Upper lobe of left lung (tissue), 6 donors: ENCODE results near the gene SARNP. TPM values are rescaled to one million over a fixed set of nuclear protein-coding genes. Genes with fewer than 3 reads are reported as not detected.
A peak's percentile ranks its signal among the peaks of the same experiment; 100 is the strongest.

Experiments
- ATAC-seq, 2 donors: fragments of 200-7000 bp; cut with Tn5 transposase; one replicate each; pipeline ENCODE4 v1.9.1; 2022; ENCODE audit warnings: mild to moderate bottlenecking in 2 of 2, moderate library complexity in 2 of 2; ENCODE audit not compliant: low FRiP score in 2 of 2
- DNase-seq, 2 donors: peaks; one replicate each; pipeline ENCODE4 v3.0.0-alpha.2; 2019 to 2020
- H3K27ac ChIP-seq, 4 donors: fragments of 200-600 bp; sonication (generic); one replicate each; pipeline ENCODE4 v1.5.1; 2016 to 2019
- H3K27me3 ChIP-seq, 4 donors: fragments of 200-600 bp; sonication (generic); one replicate each; pipeline ENCODE4 v1.5.1; 2017 to 2019
- H3K36me3 ChIP-seq, 4 donors: fragments of 200-600 bp; sonication (generic); one replicate each; pipeline ENCODE4 v1.5.1; 2016 to 2019
- H3K4me1 ChIP-seq, 4 donors: fragments of 200-600 bp; sonication (generic); one replicate each; pipeline ENCODE4 v1.5.1; 2018 to 2019
- H3K4me3 ChIP-seq, 4 donors: fragments of 200-600 bp; sonication (generic); one replicate each; pipeline ENCODE4 v1.5.1; 2017 to 2019; ENCODE audit warnings: mild to moderate bottlenecking in 2 of 4, moderate library complexity in 1 of 4
- H3K9me3 ChIP-seq, 4 donors: fragments of 200-600 bp; sonication (generic); one replicate each; pipeline ENCODE4 v1.5.1; 2018 to 2019
- CTCF ChIP-seq, 6 experiments: fragments of 450-650 bp in 4 of 6; fragments of 200-600 bp in 2 of 6; sonication (generic) in 2 of 6; IDR thresholded peaks; one replicate each; pipeline ENCODE4 v1.5.1; 2016 to 2019; ENCODE audit warnings: antibody characterized with exemption in 6 of 6
- EP300 ChIP-seq, 4 donors: sonication (generic); formaldehyde crosslinking; IDR thresholded peaks; one replicate each; pipeline ENCODE4 v1.5.1; 2017; ENCODE audit warnings: antibody characterized with exemption in 4 of 4, control low read depth in 2 of 4
- POLR2A ChIP-seq, 4 donors: fragments of 450-650 bp; IDR thresholded peaks; one replicate each; pipeline ENCODE4 v1.5.1; 2016 to 2017; ENCODE audit warnings: antibody characterized with exemption in 4 of 4, mild to moderate bottlenecking in 2 of 4
- POLR2AphosphoS5 ChIP-seq, 2 donors: sonication (generic); formaldehyde crosslinking; IDR thresholded peaks; one replicate each; pipeline ENCODE4 v1.5.1; 2017; ENCODE audit warnings: antibody characterized with exemption in 2 of 2
- WGBS, 2 donors: methylation state at CpG; one replicate each; pipeline ENCODE4 v1.1.5; 2017 to 2018; 5-methylcytosine and 5-hydroxymethylcytosine counted together
- total RNA-seq, 6 donors: library from RNA; depleted of rRNA in 4 of 6; stranded (reverse); fragments of >200 nt in 4 of 6; gene quantifications; one replicate each; pipeline versions ENCODE4 v1.1.0 to v1.2.1, GENCODE V29; 2016 to 2021
- donor health status: DM: no; HTN: no; CAD: no; lungs with moderate emphysema.
- donor health status: DM: no; HTN: yes; CAD: no; lungs with severe emphysema.

The SARNP gene
- total RNA-seq, 6 donors from 2014 or later, result 39.1 to 69.3 (median 54.9) TPM

DNA sequence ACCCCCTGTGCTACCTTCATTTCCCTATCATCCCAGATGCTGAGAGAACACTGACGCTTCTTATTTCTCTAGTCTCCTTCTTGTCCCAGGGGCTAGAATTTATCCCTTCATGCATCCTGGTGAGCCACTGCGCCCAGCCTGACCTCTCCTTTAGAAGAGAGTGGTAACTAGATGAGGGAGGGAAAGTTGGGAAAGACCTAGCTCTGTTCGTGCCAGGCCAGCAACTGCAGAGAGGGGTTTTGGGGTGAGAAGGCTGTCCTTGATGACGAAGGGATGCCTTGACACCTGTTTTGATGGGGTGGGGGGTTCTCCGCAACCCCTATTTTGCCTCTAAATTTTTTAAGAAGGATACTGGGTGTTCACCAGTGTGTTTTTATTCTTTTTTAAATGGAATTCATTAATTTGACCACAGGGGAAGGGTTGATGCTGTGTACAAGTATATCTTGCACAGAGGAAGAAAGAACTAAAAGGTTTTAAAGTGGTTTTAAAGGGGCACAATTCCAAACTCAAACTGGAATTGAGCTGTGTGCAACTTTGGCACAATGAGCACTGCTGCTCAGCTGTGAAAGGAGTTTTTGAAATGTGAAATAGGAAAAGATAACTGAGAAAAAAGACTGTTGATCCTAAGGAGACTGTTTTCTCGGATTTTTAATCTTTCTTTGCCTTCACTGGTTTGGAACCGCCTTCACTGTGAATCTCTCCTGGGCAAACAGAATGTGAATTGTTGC, 32.3 kb upstream of the SARNP start:
- peak overlapping the region in 2 of 4 donors; percentile 90 to 96 for H3K27ac ChIP-seq
- no peaks in the 10 kb centered on the region for H3K36me3 ChIP-seq
- DNase-seq, result no peak
- no peaks in the 10 kb centered on the region for H3K27me3 ChIP-seq
- WGBS, 2 donors, result 81 to 85% methylated on average over 7 of the region's 7 CpGs
- TF ChIP-seq POLR2AphosphoS5 (IDR thresholded peaks at IDR 0.05), result no peak
- no peak for TF ChIP-seq CTCF (IDR thresholded peaks at IDR 0.05)
- H3K4me1 ChIP-seq, result peaks cover 9 to 19% (median 16%) of the 10 kb centered on the region in 4 donors
- H3K4me3 ChIP-seq, result no peak overlapping the region
- no peaks in the 10 kb centered on the region for H3K9me3 ChIP-seq
- ATAC-seq, result no peak

GRCh38 chr12:55847603-55848291, 30.2 kb upstream of the SARNP start:
- H3K27me3 ChIP-seq, result no peaks in the 10 kb centered on the region
- ATAC-seq, result peak; percentile 92 to 94
- peak overlapping the region; percentile 86 to 96 (median 92) for H3K27ac ChIP-seq
- H3K4me1 ChIP-seq, result peaks cover 9 to 19% (median 16%) of the 10 kb centered on the region in 4 donors
- TF ChIP-seq CTCF (IDR thresholded peaks at IDR 0.05) (no peak), EP300 (IDR thresholded peaks at IDR 0.05) (peak; percentile 88 to 100 (median 99)), POLR2A (IDR thresholded peaks at IDR 0.05) (peak in 2 of 4 donors; percentile 34 to 66), POLR2AphosphoS5 (IDR thresholded peaks at IDR 0.05) (peak; percentile 95 to 99)
- H3K4me3 ChIP-seq, result peak overlapping the region in 1 of 4 donors; percentile 3
- DNase-seq, result peak; percentile 68 to 86
- 37 to 49% methylated on average over 6 of the region's 6 CpGs for WGBS, 2 donors
- H3K9me3 ChIP-seq, result no peaks in the 10 kb centered on the region
- H3K36me3 ChIP-seq, result no peaks in the 10 kb centered on the region

- TF ChIP-seq POLR2AphosphoS5 (IDR thresholded peaks at IDR 0.05), result peak; percentile 5 to 24
- no peak for TF ChIP-seq CTCF (IDR thresholded peaks at IDR 0.05)
- peak in 1 of 4 donors; percentile 50 for TF ChIP-seq POLR2A (IDR thresholded peaks at IDR 0.05)
- peak in 1 of 4 donors; percentile 46 for TF ChIP-seq EP300 (IDR thresholded peaks at IDR 0.05)
- DNase-seq, result peak in 1 of 2 donors; percentile 63
- Histone ChIP-seq H3K4me3 (no peak overlapping the region), H3K9me3 (no peaks in the 10 kb centered on the region), H3K27me3 (no peaks in the 10 kb centered on the region), H3K4me1 (peaks cover 9 to 19% (median 16%) of the 10 kb centered on the region in 4 donors), H3K27ac (peak overlapping the region; percentile 86 to 96 (median 92)), H3K36me3 (no peaks in the 10 kb centered on the region)
- WGBS, 2 donors, result 58 to 59% methylated on average over 3 of the region's 3 CpGs
- peak; percentile 43 to 47 for ATAC-seq
These were observed 29.5 kb upstream of the SARNP start for GRCh38 chr12:55847033-55847432.

GRCh38 chr12:55845785-55846496, 28.4 kb upstream of the SARNP start:
- WGBS, 2 donors, result 88 to 89% methylated on average over 7 of the region's 7 CpGs
- H3K27me3 ChIP-seq, result no peaks in the 10 kb centered on the region
- DNase-seq (no peak), ATAC-seq (peak in 1 of 2 donors; percentile 36)
- H3K4me3 ChIP-seq, result no peak overlapping the region
- peaks cover 13 to 19% (median 16%) of the 10 kb centered on the region in 4 donors for H3K4me1 ChIP-seq
- H3K9me3 ChIP-seq, result no peaks in the 10 kb centered on the region
- H3K27ac ChIP-seq, result peak overlapping the region; percentile 86 to 96 (median 92)
- no peak for TF ChIP-seq POLR2AphosphoS5 (IDR thresholded peaks at IDR 0.05)
- no peak for TF ChIP-seq EP300 (IDR thresholded peaks at IDR 0.05)
- TF ChIP-seq POLR2A (IDR thresholded peaks at IDR 0.05), result no peak
- no peak for TF ChIP-seq CTCF (IDR thresholded peaks at IDR 0.05)
- no peaks in the 10 kb centered on the region for H3K36me3 ChIP-seq
